Stimulated activated CD8-positive, alpha-beta memory T cell treated with anti-CD3 and anti-CD28 coated beads, Interleukin-12 subunit alpha, Interleukin-12 subunit beta, amount 100 ng/mL, for 4 hours (primary cell): Measurements from ENCODE around the gene PTPRJ.

Experiments used
- DNase-seq: peaks from one replicate; pipeline ENCODE4 v3.0.0-alpha.2; 2020; ENCODE audit warnings: low read depth

Gene PTPRJ

GRCh38 chr11:48041877-48042695, 61.7 kb downstream of the PTPRJ start:
- no peak for DNase-seq

- no peak for DNase-seq
Observed at GRCh38 chr11:48043111-48043990, 63.0 kb downstream of the PTPRJ start.

- no peak for DNase-seq
Observed at GRCh38 chr11:48043991-48044512, 63.7 kb downstream of the PTPRJ start.

- no peak for DNase-seq
Observed at GRCh38 chr11:48044577-48044976, 64.2 kb downstream of the PTPRJ start.

- DNase-seq: no peak
Observed at GRCh38 chr11:48045536-48045935, 65.2 kb downstream of the PTPRJ start.

GRCh38 chr11:48047616-48048015, 67.3 kb downstream of the PTPRJ start:
- no peak for DNase-seq

GRCh38 chr11:48049036-48049435, 68.7 kb downstream of the PTPRJ start:
- no peak for DNase-seq

GRCh38 chr11:48050304-48050703, 69.9 kb downstream of the PTPRJ start:
- DNase-seq: no peak

- DNase-seq: no peak
Observed at GRCh38 chr11:48051217-48051830, 71.0 kb downstream of the PTPRJ start.

GRCh38 chr11:48052183-48053044, 72.1 kb downstream of the PTPRJ start:
- no peak for DNase-seq

GRCh38 chr11:48054994-48055291, 74.6 kb downstream of the PTPRJ start:
- no peak for DNase-seq

GRCh38 chr11:48055292-48056132, 75.2 kb downstream of the PTPRJ start:
- DNase-seq: no peak

GRCh38 chr11:48056325-48057183, 76.2 kb downstream of the PTPRJ start:
- no peak for DNase-seq

GRCh38 chr11:48058064-48058463, 77.7 kb downstream of the PTPRJ start:
- no peak for DNase-seq

GRCh38 chr11:48058788-48059187, 78.4 kb downstream of the PTPRJ start:
- no peak for DNase-seq

GRCh38 chr11:48062649-48063048, 82.3 kb downstream of the PTPRJ start:
- no peak for DNase-seq

- no peak for DNase-seq
Observed at GRCh38 chr11:48063424-48063978, 83.1 kb downstream of the PTPRJ start.

- DNase-seq: no peak
Observed at GRCh38 chr11:48064306-48064705, 83.9 kb downstream of the PTPRJ start.
